Activated naive CD4-positive, alpha-beta T cell treated with anti-CD3 and anti-CD28 coated beads, Interleukin-2, amount 50 U/mL, for 24 hours (primary cell): Measurements from ENCODE around the gene DCDC2.

Experiments
- H3K27ac Mint-ChIP-seq: one replicate; pipeline ENCODE4 v1.8.0; 2021; ENCODE audit warnings: mild to moderate bottlenecking, mixed read lengths
- H3K27me3 Mint-ChIP-seq: one replicate; pipeline ENCODE4 v1.8.0; 2021; ENCODE audit warnings: mixed read lengths
- H3K36me3 Mint-ChIP-seq: one replicate; pipeline ENCODE4 v1.8.0; 2021; ENCODE audit warnings: mixed read lengths
- H3K4me1 Mint-ChIP-seq: one replicate; pipeline ENCODE4 v1.8.0; 2021; ENCODE audit warnings: mixed read lengths
- H3K4me3 Mint-ChIP-seq: one replicate; pipeline ENCODE4 v1.8.0; 2021; ENCODE audit warnings: mild to moderate bottlenecking, mixed read lengths
- H3K9me3 Mint-ChIP-seq: one replicate; pipeline ENCODE4 v1.8.0; 2021; ENCODE audit warnings: mixed read lengths

Gene DCDC2

DNA sequence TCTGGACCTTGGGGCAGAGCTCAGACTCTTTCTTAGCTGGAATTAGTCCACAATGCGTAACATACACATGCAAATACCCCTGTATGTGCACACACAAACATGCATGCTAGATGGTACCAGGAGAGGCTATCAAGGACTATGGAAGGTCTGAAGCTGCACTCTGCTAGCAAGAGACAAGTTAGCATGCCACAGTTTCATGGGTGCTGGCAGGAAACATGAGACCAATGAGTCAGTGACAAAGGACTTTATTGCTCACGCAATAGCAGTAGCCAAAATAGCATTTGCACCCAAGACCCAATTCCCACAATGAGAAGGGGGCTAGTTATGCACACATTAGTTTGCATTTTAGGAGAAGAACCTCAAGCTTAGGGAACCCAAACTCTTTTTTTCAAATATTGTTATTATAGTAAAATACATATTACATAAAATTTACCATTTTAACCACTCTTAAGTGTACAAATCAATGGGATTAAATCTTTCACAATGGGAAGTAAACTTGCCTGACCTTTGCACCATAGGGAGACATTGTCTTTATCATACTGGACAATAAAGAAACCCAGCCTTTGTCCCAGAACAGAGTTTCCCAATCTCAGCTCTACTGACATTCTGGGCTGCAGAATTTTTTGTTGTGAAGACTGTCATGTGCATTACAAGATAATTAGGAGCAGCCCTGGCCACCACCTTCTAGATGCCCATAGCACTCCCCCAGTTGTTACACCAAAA, 162.7 kb downstream of the DCDC2 start:
- no peaks in the 10 kb centered on the region for H3K4me1 Mint-ChIP-seq
- peaks cover 2% of the 10 kb centered on the region for H3K36me3 Mint-ChIP-seq
- H3K27ac Mint-ChIP-seq, result no peak overlapping the region
- H3K9me3 Mint-ChIP-seq, result peaks cover 5% of the 10 kb centered on the region
- H3K27me3 Mint-ChIP-seq, result peaks cover 20% of the 10 kb centered on the region
- H3K4me3 Mint-ChIP-seq, result no peak overlapping the region

- H3K36me3 Mint-ChIP-seq, result peaks cover 2% of the 10 kb centered on the region
- H3K4me1 Mint-ChIP-seq, result no peaks in the 10 kb centered on the region
- peaks cover 26% of the 10 kb centered on the region for H3K27me3 Mint-ChIP-seq
- no peak overlapping the region for H3K4me3 Mint-ChIP-seq
- H3K9me3 Mint-ChIP-seq, result peaks cover 5% of the 10 kb centered on the region
- no peak overlapping the region for H3K27ac Mint-ChIP-seq
These were observed 164.5 kb downstream of the DCDC2 start for GRCh38 chr6:24193364-24193763.

DNA sequence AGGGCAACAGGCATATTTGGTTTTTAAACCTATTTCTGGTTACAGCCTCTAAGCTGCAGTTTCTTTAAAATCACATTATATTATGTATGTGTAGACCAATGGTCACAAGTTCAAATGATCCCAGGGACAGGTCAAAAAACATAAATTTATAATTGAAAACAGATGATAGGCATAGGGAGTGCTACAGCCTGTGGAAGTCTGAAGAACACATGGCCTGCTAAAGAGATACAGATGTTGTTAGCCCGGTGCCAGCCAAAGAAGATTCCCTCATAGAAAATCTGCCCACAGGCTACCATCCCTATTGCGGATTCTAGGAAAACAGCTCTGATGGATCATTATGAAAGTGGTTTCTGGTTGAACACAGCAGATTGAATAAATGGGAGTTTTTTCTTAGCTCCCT, 166.5 kb downstream of the DCDC2 start:
- Mint-ChIP-seq H3K27me3 (peaks cover 23% of the 10 kb centered on the region), H3K36me3 (peaks cover 2% of the 10 kb centered on the region), H3K27ac (no peak overlapping the region), H3K9me3 (peaks cover 5% of the 10 kb centered on the region), H3K4me1 (no peaks in the 10 kb centered on the region), H3K4me3 (no peak overlapping the region)

GRCh38 chr6:24188578-24189080, 169.2 kb downstream of the DCDC2 start:
- Mint-ChIP-seq H3K4me3 (no peak overlapping the region), H3K27ac (no peak overlapping the region), H3K36me3 (peaks cover 2% of the 10 kb centered on the region), H3K27me3 (peaks cover 21% of the 10 kb centered on the region), H3K4me1 (no peaks in the 10 kb centered on the region), H3K9me3 (peaks cover 5% of the 10 kb centered on the region)

DNA sequence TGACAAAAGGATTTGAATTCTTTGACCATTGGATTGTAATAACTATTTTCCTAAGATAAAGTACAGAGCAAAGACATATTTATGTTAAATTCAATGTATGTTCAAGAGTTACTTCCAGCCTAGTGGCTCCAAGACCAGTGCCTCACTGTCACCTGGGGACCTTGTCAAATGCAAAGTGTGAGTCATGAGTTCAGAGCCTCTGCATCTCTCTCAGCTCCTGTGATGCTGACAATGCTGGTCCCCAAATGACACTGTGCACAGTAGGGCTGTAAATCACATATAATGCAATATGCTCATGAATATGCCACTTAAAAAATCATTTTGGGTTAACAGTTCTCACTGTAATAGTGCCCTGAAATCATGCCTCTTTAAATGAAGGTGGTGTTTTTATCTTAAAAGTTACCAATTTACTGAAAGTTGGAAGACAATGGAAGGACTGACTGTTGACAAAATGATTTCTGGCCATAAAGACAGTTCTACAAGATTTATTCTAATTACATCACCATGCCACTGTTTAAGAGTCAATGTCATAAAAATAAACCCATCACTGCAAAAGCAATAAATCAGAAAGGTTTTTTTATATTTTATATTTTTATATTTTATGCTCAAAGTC, 169.8 kb downstream of the DCDC2 start:
- no peak overlapping the region for H3K4me3 Mint-ChIP-seq
- peaks cover 22% of the 10 kb centered on the region for H3K27me3 Mint-ChIP-seq
- H3K36me3 Mint-ChIP-seq, result peaks cover 2% of the 10 kb centered on the region
- H3K4me1 Mint-ChIP-seq, result no peaks in the 10 kb centered on the region
- peaks cover 5% of the 10 kb centered on the region for H3K9me3 Mint-ChIP-seq
- no peak overlapping the region for H3K27ac Mint-ChIP-seq

- no peaks in the 10 kb centered on the region for H3K9me3 Mint-ChIP-seq
These were observed 171.5 kb downstream of the DCDC2 start for GRCh38 chr6:24186349-24186748.

GRCh38 chr6:24183584-24183983, 174.3 kb downstream of the DCDC2 start:
- Mint-ChIP-seq H3K36me3 (no peaks in the 10 kb centered on the region), H3K4me1 (no peaks in the 10 kb centered on the region), H3K4me3 (no peak overlapping the region), H3K27me3 (peaks cover 5% of the 10 kb centered on the region), H3K27ac (no peak overlapping the region), H3K9me3 (no peaks in the 10 kb centered on the region)

More at GRCh38 chr6:24186349-24186748, 171.5 kb downstream of the DCDC2 start:
- H3K27ac Mint-ChIP-seq, result no peak overlapping the region
- H3K36me3 Mint-ChIP-seq, result no peaks in the 10 kb centered on the region
- H3K27me3 Mint-ChIP-seq, result peaks cover 14% of the 10 kb centered on the region
- no peak overlapping the region for H3K4me3 Mint-ChIP-seq
- H3K4me1 Mint-ChIP-seq, result no peaks in the 10 kb centered on the region

GRCh38 chr6:24157886-24158285, 200.0 kb downstream of the DCDC2 start:
- no peaks in the 10 kb centered on the region for H3K9me3 Mint-ChIP-seq
- H3K4me3 Mint-ChIP-seq, result no peak overlapping the region
- H3K36me3 Mint-ChIP-seq, result no peaks in the 10 kb centered on the region
- peaks cover 13% of the 10 kb centered on the region for H3K27me3 Mint-ChIP-seq
- H3K27ac Mint-ChIP-seq, result no peak overlapping the region
- H3K4me1 Mint-ChIP-seq, result no peaks in the 10 kb centered on the region

GRCh38 chr6:24154121-24154520, 203.7 kb downstream of the DCDC2 start:
- H3K27me3 Mint-ChIP-seq, result peaks cover 16% of the 10 kb centered on the region
- H3K4me3 Mint-ChIP-seq, result no peak overlapping the region
- no peaks in the 10 kb centered on the region for H3K9me3 Mint-ChIP-seq
- no peaks in the 10 kb centered on the region for H3K36me3 Mint-ChIP-seq
- no peak overlapping the region for H3K27ac Mint-ChIP-seq
- H3K4me1 Mint-ChIP-seq, result no peaks in the 10 kb centered on the region

GRCh38 chr6:24152014-24152413, 205.8 kb downstream of the DCDC2 start:
- Mint-ChIP-seq H3K27ac (no peak overlapping the region), H3K27me3 (peaks cover 10% of the 10 kb centered on the region), H3K4me1 (no peaks in the 10 kb centered on the region), H3K4me3 (no peak overlapping the region), H3K9me3 (no peaks in the 10 kb centered on the region), H3K36me3 (no peaks in the 10 kb centered on the region)

DNA sequence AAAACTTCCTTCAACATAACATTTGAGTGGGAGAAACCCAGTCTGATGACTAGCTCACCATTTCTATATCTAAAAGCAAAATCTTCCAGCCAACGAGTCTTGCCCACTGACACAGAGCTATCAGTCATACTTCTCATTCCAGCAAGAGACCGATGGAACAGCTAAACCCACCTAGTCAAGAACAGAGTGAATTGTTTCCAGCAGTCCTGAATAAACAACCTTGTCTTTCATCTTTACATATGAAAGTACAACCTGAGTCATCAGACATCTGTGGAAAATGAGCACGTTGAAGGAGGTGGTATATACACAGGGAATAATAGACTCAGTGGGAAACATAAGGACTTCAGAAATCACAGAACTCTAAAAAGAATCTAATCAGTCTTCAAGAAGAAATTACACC, 208.0 kb downstream of the DCDC2 start:
- Mint-ChIP-seq H3K36me3 (no peaks in the 10 kb centered on the region), H3K27ac (no peak overlapping the region), H3K27me3 (peaks cover 9% of the 10 kb centered on the region), H3K9me3 (no peaks in the 10 kb centered on the region), H3K4me1 (no peaks in the 10 kb centered on the region), H3K4me3 (no peak overlapping the region)

- H3K4me1 Mint-ChIP-seq, result no peaks in the 10 kb centered on the region
- no peaks in the 10 kb centered on the region for H3K36me3 Mint-ChIP-seq
- H3K27ac Mint-ChIP-seq, result no peak overlapping the region
- peaks cover 10% of the 10 kb centered on the region for H3K27me3 Mint-ChIP-seq
- H3K4me3 Mint-ChIP-seq, result no peak overlapping the region
- H3K9me3 Mint-ChIP-seq, result no peaks in the 10 kb centered on the region
These were observed 208.6 kb downstream of the DCDC2 start for GRCh38 chr6:24149296-24149695.

GRCh38 chr6:24148684-24149083, 209.2 kb downstream of the DCDC2 start:
- peaks cover 10% of the 10 kb centered on the region for H3K27me3 Mint-ChIP-seq
- no peak overlapping the region for H3K4me3 Mint-ChIP-seq
- no peaks in the 10 kb centered on the region for H3K36me3 Mint-ChIP-seq
- H3K27ac Mint-ChIP-seq, result no peak overlapping the region
- H3K4me1 Mint-ChIP-seq, result no peaks in the 10 kb centered on the region
- H3K9me3 Mint-ChIP-seq, result no peaks in the 10 kb centered on the region

GRCh38 chr6:24148154-24148570, 209.7 kb downstream of the DCDC2 start:
- Mint-ChIP-seq H3K27me3 (peaks cover 10% of the 10 kb centered on the region), H3K27ac (no peak overlapping the region), H3K4me1 (no peaks in the 10 kb centered on the region)

GRCh38 chr6:24147511-24148153, 210.2 kb downstream of the DCDC2 start:
- Mint-ChIP-seq H3K27me3 (peaks cover 10% of the 10 kb centered on the region), H3K4me3 (no peak overlapping the region), H3K4me1 (no peaks in the 10 kb centered on the region), H3K9me3 (no peaks in the 10 kb centered on the region), H3K27ac (no peak overlapping the region), H3K36me3 (no peaks in the 10 kb centered on the region)

More at GRCh38 chr6:24148154-24148570, 209.7 kb downstream of the DCDC2 start:
- Mint-ChIP-seq H3K36me3 (no peaks in the 10 kb centered on the region), H3K4me3 (no peak overlapping the region), H3K9me3 (no peaks in the 10 kb centered on the region)

- Mint-ChIP-seq H3K36me3 (no peaks in the 10 kb centered on the region), H3K9me3 (no peaks in the 10 kb centered on the region), H3K4me1 (no peaks in the 10 kb centered on the region), H3K27me3 (peaks cover 10% of the 10 kb centered on the region), H3K27ac (no peak overlapping the region), H3K4me3 (no peak overlapping the region)
These were observed 211.0 kb downstream of the DCDC2 start for GRCh38 chr6:24146871-24147270.
